ENCODE data around the gene PPP1R14C.

Gene PPP1R14C

GRCh38 chr6:150253489-150253888, 110.6 kb downstream of the PPP1R14C start:
- no peak for DNase-seq

GRCh38 chr6:150254770-150255169, 111.9 kb downstream of the PPP1R14C start:
- no peak for DNase-seq

GRCh38 chr6:150255840-150256239, 113.0 kb downstream of the PPP1R14C start:
- DNase-seq, result no peak

GRCh38 chr6:150256618-150257272, 113.9 kb downstream of the PPP1R14C start:
- DNase-seq, result no peak

GRCh38 chr6:150258381-150258780, 115.5 kb downstream of the PPP1R14C start:
- no peak for DNase-seq

- DNase-seq, result no peak
Measured at GRCh38 chr6:150260931-150261330, 118.1 kb downstream of the PPP1R14C start.

- no peak for DNase-seq
Measured at GRCh38 chr6:150261997-150262697, 119.3 kb downstream of the PPP1R14C start.

- DNase-seq, result peak; percentile 18
Measured at GRCh38 chr6:150263765-150264404, 121.0 kb downstream of the PPP1R14C start.

GRCh38 chr6:150266309-150266708, 123.5 kb downstream of the PPP1R14C start:
- no peak for DNase-seq

GRCh38 chr6:150266963-150267685, 124.3 kb downstream of the PPP1R14C start:
- DNase-seq, result no peak

GRCh38 chr6:150267686-150268561, 125.1 kb downstream of the PPP1R14C start:
- no peak for DNase-seq

GRCh38 chr6:150269130-150269856, 126.4 kb downstream of the PPP1R14C start:
- DNase-seq, result no peak

GRCh38 chr6:150269857-150270223, 127.0 kb downstream of the PPP1R14C start:
- no peak for DNase-seq

GRCh38 chr6:150270330-150271052, 127.6 kb downstream of the PPP1R14C start:
- no peak for DNase-seq

- DNase-seq, result no peak
Measured at GRCh38 chr6:150271172-150271500, 128.3 kb downstream of the PPP1R14C start.

- DNase-seq, result no peak
Measured at GRCh38 chr6:150271501-150272263, 128.8 kb downstream of the PPP1R14C start.

- no peak for DNase-seq
Measured at GRCh38 chr6:150272264-150272975, 129.6 kb downstream of the PPP1R14C start.

- DNase-seq, result no peak
Measured at GRCh38 chr6:150272976-150273315, 130.1 kb downstream of the PPP1R14C start.

GRCh38 chr6:150273457-150274309, 130.8 kb downstream of the PPP1R14C start:
- DNase-seq, result no peak
